HG02938 (cell line): Measurements from ENCODE around the gene ASTN2.
A peak's percentile ranks its signal among the peaks of the same experiment; 100 is the strongest.

Source experiments
- ATAC-seq: cut with Tn5 transposase; IDR thresholded peaks from one replicate; pipeline ENCODE4 v1.9.1; 2021; ENCODE audit warnings: mild to moderate bottlenecking, moderate library complexity; ENCODE audit not compliant: unreplicated experiment

ASTN2 gene

DNA sequence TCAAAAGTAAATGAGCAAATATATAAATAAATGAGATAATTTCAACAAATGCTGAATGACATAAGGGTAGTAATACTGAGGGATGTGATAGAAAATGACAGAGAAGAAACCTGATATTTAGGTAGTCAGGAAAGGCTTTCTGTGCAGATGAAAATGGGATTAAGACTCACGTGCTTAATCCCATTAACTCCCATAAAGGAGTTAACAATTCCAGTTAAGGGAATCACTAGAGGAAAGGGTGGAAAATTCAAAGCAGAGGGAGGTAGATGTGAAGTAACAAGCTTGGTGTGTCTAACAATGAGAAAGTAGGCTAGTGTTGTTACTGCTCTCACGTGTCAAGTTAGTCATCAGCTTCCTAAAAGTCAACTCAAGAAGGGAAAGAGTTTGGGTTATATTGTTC, 818.2 kb downstream of the ASTN2 start:
- no peak for ATAC-seq

DNA sequence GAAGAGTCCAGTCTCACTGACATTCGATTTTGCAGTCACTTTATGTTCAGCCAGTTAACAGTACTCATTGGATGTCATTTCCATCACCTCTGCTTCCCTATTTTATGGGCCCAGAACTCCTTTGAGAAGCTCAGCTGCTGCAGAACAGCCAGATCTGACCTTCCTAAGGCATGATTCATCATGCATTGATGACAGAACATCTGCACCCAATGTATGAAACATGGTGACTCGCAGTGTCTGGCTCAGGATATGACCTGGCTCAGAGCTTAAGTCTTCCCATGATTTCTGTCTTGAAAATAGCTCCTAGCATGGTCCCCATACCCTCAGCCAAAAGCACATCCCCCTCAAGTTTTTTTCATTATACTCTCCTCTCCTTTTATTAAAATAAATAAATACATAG, 820.3 kb downstream of the ASTN2 start:
- ATAC-seq, result no peak

DNA sequence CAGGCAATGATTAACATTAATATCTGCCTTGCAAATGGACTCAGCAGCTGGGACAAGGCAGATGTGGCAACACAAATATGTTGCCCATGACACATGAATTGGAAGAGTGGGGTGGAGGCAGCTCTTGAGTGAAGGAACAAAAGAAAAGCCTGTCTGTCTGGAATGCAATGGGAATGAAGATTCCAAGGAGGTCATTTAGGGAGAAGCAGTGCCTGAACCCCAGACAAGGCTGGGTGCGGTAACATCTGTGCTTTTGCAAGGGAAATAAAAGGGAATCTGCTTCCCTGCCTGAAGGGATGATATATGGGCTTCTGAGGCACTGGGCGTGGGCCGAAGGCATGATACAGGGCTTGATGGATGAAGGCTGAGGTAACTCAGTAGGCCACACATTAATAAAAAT, 821.9 kb downstream of the ASTN2 start:
- no peak for ATAC-seq

DNA sequence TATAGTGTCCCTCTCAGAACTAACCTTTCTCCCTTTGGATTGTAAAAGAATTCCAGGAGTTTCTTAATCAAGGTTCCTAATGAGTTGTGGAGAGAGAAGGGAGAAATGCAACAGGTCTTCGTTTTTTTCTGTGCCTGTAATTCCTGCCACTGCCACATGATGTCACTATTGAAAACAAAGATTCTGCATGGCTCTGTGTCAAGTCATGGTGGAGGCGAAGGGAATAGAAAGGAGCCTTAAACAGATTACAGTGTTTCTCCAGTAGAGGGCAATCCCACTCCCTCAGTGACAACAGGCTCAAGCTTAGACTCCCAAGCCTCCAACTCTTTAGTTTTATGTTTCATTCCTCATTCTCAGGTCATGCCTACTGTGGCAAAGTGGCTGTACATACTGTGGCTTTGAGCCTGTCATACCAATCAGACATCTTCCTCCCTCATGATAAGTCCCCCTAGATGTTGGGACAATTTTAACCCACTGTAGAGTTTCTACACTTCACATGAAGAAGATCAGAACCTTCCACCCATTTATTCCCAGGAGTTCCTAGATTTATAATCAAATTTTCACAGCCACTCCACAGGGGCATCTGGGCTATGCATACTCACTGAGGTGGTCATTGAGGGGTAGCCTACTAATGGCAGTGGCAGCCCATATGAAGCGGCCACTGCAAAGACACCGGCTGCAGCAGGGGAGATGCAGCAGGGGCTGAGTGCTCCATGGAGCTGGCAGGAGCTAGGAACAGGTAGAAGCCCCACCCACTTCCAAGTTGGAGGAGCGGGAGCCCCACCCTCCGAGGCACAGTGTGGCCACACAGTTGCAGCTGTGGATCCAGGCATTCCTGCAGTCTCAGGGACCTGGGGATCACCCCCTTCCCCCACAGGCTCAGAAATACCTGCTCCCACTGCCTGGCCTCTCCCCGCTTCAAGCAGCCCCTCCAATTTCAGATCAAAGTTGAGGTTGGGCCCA, 825.2 kb downstream of the ASTN2 start:
- ATAC-seq, result peak; percentile 80

DNA sequence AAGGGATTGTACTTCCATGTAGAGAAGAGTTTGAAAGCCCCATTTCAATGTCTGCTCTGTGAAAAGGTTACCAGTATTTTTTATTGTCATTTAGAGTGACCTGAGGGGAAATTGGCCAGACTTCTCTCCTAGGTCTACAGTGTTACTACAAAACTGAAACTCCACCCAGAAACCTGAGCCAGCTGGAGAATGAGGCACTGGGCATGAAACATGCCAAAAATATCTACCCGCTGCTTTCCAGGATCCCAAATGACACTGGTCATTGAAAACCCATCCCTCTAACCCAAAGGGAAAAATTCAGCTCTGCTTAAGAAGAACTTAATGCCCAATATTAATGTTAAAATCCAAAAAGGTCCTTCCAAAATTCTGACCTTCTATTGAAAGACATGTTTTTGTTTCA, 826.9 kb downstream of the ASTN2 start:
- no peak for ATAC-seq

DNA sequence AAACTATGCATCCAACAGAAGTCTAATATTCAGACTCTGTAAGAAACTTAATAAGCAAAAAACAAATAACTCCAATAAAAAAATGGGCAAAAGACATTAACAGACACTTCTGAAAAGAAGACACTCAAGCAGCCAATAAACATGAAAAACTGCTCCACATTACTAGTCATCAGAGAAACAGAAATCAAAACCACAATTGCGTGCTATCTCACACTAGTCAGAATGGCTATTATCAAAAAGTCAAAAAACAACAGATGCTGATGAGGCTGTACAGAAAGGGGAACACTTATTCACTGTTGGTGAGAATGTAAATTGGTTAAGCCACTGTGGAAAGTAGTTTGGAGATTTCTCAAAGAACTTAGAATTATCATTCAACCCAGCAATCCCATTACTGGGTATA, 829.0 kb downstream of the ASTN2 start:
- no peak for ATAC-seq

DNA sequence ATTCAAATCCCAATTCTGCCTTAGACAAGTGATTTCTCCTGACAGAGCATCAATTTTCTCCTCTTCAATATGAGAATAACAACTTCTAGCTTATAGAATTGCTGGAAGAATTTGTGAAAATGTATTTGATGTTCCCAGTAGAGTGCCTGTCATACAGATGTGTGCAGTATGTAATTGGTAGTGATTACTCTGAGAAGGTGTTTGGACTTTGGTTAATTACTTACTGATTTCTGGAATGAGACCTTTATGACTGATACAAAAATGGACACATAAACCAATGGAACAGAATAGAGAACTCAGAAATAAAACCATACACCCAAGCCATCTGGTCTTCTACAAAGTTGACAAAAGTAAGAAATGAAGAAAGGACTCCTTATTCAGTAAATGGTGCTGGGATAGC, 829.7 kb downstream of the ASTN2 start:
- no peak for ATAC-seq

DNA sequence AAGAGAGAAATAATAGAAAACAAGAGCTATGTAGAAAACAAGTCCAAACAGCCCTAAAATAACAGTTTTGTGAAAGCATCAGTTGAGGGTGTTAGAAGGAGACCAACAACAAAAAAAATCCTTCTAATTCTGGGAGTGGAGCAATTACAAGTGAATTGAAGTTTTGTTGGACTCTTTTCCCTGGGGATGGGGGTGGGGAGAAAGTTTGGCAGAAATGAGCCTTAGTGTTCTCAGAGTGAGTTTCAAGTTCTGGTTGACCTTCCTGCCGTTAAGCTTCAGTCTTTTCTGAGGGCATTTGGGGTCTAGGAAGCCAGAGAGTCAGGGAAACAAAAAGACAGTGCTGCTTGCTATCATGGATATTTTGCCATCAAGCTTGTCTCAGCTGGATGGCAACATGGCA, 834.0 kb downstream of the ASTN2 start:
- no peak for ATAC-seq

DNA sequence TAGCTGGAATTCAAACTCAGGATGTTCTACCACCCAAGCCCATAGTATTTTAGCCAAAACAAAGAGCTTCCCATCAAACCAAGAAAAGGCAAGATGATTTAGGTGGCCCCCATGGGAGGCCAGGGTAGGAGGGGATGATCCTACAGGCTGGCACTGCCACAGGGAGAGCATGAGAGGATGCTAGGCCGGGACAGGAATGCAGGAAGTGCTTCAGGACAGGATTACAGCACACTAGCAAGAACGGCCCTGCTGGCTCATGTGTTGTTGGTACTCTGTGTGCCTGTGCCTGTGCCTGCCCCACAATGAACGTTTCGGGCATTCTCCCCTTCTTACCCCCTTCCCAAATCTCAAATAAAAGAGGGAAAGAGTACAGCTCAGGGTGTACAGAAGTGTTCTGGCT, 838.5 kb downstream of the ASTN2 start:
- no peak for ATAC-seq

DNA sequence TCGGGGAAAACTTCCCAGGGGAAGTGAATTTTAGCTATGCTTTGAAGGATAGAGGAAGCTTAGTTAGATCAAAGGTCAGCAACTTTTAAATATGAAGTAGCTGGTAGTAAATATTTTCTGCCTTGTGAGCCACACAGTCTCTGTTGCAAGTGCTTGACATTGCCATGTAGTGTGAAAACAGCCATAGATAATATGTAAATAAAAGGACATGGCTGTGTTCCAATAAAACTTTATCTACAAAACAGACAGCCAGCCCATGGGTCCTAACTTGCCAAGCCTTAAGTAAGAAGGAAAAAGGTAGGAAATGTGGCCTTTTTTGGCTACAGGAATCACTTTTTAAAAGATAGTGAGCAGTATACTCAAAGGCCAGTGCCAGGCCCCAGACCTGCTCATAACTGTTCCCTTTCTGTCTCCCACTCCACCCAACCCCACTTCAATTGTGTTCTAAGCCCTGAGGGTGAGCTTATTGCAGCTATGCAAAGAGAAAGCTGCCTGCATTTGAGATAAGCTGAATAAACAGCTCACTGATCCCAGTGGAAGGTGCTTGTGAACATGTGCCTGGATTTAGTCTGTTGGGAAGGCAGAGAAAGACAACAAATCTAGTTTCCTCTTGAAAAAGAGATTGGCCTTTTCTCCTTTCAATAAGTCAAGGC, 840.7 kb downstream of the ASTN2 start:
- ATAC-seq, result no peak

DNA sequence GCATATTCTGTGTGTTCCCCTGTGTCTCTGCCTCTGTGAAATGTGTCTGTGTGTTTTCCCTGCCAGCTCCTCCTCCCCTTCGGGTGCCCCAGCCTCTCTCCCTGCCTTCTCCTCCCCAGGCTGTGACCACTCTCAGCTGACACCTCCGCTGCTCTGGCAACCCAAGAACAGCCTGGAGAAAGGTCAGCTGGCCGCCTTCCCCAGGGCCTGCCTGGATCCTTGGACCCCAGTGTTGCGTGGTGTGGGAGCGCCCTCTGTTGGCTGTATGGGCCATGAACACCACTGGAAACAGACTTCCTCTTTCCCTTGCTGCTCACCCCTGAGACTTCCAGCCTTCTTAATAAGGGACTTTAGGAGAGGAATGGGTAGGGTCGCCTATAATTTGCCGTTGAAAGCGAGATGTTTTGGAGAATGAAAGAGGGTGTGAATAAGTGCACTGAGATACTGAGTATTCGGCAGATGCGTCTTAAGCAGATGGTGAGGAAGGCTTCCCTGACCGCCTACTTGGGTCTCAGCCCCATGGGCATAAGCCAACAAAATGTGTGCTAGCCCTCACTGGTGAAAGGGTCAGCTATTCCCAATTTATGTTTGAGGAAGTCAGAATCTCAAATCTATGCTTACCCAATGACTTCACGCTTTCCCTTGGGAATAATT, 842.6 kb downstream of the ASTN2 start:
- ATAC-seq, result peak; percentile 83

DNA sequence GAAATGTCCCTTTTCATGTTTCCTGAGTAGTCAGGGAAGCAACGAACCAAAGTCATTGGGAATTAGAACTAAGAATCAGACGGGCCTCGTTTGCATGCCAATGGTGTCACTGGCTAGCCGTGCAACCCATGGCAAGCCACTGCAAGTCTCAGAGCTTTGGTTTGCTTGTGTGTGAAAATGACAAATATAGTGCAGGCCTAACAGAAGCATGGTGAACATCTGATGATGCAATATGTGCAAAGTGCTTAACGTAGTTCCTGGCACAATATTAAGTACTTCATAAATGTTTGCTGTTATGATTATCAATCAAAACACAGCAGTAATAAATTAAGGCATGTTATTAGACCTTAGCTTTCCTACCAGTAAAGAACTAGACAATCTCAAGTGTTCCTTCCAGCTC, 845.7 kb downstream of the ASTN2 start:
- no peak for ATAC-seq

DNA sequence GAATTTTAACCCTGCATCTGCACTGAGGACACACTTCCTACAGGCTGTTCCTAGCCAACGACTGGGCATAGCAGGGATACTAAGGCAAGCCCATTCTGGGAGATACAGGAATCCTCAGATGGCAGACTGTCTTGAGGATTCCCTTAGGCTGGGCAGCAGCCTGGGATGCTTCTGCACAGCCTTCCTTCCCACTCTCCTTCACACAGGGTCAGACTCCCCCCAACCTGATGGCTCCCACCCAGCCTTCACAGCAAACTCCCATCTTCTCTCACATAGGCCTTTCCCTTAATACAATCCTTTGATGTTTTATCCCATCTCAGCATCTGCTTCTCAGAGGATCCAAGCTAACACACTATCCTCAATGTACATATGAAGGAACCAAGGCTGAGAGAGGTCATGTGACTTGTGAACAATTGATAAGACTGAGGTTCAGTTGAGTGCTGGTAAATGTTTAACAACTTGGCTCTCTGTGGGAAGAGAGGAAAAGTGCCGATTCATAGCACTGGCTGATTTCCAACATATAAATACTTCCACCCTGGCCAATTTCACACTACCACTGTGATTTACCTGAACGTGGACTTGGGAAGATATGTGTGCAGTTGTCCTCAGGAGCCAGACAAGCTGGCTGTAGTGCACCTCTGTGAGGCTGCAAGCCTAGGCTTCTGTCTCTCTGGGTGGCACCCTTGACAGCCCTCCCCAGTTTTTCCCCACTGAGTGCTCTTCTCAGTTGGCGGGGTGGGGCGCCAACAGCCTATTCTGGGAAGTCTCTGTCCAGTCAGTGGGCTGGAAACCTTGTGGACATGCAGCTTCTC, 848.0 kb downstream of the ASTN2 start:
- ATAC-seq, result no peak

DNA sequence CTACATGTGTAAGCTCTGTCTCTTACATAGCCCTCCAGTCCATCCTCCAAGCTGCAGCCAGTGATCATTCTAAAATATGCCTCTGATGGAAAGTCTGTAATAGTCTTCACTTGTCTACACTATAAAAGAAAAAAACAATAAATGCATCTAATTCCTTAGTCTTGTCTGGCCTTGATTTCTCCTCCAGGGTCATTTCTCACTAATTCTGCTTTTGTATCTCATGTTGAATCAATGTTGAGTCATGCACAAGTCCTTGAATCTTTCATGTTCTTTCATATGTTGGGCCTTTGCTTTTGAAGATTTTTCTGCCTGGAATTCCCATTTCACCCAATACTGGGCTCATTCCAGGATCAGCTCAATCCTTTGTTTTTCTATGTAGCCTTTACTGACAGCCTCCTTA, 848.9 kb downstream of the ASTN2 start:
- ATAC-seq, result no peak

DNA sequence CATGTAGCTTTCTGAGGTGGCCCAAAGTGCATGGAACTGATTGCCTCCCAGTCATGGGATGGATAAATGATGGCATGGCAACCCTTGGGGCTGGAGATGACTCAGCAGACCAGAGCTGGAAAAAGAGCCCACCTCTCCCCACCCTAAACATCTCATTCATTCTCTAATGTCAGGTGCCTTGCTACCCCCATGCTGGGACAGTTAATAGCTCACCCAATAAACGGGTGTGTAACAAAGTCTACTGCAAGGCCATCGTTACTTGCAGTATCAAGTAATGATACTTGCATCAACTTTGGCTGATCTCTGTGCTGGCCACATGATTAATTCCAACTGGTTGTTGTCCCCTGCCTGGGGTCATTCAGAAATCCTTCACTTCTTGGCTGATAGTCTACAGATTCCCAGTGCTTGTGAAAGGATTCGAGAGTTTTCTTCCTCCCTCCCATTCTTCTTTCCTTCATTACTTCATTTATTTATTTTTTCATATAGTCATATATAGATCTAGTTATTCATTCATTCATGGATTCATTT, 850.5 kb downstream of the ASTN2 start:
- ATAC-seq, result no peak

DNA sequence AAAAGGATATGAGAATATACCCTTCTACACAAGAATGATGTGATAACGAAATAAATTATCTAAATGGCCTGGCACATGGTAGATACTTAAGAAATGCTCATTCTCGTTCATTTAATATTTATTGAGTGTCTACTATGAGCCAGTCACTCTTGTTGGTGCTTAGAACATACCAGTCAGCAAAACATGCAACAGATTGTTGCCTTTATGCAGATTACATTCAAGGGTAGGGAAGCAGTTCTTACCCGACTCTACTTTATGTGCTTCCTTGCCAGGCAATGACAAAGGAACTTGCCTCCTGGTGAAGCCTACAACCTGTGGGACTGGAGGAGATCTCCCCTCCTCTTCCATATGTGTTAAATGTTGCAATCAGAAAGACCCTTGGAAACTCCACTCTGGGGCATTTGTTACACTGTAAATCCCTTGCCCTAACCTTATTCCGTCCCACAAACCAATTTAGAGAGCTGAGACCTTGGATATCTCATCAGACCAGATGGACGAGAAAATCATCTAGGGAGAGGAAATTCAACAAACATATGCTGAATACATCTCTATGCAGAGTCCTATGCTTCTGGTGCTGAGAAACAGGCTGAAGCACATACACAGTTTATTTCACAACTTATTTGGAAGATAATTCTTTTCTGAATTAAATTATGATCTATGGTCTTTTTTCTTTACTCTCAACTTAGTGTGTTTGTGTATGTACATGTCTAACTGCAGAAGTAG, 855.9 kb downstream of the ASTN2 start:
- ATAC-seq, result no peak

DNA sequence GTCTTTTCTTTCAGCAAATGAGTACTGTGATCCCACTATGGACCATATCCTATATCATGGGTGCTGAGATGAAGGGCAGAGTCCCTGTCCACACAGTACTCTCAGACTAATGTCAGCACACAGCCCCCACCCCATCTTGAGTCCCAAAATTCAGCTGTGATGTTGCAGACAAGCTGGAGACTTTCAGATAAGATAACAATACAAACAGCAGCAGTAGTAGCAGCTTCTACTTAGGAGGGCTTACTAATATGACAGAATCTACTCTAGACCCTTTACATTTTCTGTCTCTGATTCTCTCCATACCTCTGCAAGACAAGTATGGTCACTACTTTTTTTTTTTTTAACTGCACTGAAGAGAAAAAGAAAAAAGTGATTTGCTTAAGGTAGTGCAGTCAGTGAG, 856.8 kb downstream of the ASTN2 start:
- no peak for ATAC-seq

DNA sequence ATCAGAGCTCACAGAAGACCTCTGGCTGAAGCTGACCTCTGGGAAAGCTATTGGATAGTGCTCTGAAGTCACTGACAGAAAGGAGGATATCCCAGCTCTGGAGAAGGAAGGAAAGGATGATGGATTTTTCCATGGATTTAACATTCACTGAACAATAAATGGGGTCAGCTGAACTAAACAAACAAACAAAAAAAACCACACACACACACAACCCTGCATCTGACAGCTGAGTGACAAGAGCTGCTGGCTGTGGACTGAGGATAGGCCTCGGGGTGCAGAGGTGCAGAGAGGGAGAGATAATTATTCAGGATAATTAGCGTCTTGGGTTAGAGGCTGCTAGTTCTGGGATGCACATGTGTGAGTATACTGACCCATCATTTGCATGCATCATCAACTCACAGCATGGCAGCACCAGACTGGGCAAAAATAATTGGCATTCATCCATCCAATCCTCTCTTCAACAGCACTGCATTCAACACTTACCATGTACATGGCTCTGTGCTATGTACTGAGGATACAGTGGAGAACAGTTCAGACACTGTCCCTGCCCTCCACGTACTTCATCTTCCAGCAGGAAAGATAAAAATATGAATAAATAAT, 859.2 kb downstream of the ASTN2 start:
- no peak for ATAC-seq

DNA sequence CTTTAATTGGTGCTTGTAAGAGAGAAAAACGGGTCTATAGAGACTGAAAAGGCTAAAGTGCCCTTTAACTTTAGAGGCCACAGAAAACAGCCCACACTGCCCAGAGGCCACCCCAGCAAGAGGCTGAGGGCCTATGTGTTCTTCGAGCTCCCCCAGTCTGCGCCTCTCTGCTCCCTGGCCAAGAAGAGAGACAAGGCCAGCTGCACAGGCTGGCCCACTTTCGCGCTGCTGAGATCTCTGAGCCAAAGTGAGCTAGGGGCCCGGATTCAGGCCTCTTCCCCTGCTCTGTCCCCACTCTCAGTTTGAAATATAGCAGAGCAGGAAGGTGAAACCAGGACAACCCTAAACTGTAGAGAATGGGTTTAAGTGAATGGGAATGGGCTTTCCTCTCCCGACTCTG, 859.7 kb downstream of the ASTN2 start:
- no peak for ATAC-seq
